GM19193 (cell line): ENCODE measurements around the gene PBX2.

ENCODE experiments used
- POLR2A ChIP-seq: IDR thresholded peaks from 4 replicates; pipeline ENCODE4 v1.6.1; 2011; ENCODE audit not compliant: insufficient read depth, insufficient read length; ENCODE audit errors: extremely low read depth

PBX2 gene

DNA sequence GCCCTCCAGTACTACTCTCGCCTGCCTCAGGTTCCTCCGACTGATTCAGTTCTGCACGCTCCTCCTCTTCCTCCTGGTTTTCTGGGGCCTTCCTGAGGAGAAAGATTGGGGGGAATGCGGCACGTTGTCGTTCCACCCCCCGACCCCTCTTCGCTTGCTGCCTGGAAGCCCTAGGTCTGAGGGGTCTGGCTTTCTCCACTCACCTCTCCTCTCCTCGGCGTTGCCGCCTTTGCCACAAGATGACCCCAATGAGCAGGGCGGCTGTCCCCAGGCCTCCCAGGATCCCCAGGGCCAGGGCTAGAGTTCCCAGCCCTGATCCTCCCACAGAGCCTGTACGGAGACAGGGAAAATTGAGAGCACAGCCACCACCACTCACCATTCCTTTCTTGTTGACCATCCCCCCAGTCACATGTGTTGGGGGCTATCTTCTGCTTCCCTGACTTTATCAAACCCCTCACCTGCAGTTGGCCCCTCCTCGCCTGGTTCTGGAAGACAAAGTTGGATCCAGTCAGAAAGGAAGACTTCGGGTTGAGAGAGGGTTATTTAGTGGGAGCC, 8.8 kb downstream of the PBX2 start:
- TF ChIP-seq POLR2A, result no peak

DNA sequence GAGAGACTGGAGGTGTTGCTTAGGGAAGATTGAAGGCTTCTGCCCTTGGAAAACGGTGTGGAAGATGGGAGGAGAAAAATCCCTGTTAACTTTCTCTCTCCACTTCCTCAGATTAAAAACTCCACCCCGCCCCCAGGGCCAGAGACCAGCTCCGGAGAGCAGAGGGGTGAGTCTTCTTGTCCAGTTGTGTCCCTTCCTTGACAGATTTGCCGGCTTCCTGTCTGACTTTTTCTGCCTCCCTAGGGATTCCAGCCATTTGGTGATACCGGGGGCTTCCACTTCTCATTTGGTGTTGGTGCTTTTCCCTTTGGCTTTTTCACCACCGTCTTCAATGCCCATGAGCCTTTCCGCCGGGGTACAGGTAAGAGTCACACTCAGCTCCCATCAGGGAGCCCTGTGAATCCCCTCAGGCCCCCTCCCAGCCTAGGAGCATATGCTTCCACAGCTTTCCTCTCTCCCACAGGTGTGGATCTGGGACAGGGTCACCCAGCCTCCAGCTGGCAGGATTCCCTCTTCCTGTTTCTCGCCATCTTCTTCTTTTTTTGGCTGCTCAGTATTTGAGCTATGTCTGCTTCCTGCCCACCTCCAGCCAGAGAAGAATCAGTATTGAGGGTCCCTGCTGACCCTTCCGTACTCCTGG, 10.1 kb downstream of the PBX2 start:
- TF ChIP-seq POLR2A, result no peak

DNA sequence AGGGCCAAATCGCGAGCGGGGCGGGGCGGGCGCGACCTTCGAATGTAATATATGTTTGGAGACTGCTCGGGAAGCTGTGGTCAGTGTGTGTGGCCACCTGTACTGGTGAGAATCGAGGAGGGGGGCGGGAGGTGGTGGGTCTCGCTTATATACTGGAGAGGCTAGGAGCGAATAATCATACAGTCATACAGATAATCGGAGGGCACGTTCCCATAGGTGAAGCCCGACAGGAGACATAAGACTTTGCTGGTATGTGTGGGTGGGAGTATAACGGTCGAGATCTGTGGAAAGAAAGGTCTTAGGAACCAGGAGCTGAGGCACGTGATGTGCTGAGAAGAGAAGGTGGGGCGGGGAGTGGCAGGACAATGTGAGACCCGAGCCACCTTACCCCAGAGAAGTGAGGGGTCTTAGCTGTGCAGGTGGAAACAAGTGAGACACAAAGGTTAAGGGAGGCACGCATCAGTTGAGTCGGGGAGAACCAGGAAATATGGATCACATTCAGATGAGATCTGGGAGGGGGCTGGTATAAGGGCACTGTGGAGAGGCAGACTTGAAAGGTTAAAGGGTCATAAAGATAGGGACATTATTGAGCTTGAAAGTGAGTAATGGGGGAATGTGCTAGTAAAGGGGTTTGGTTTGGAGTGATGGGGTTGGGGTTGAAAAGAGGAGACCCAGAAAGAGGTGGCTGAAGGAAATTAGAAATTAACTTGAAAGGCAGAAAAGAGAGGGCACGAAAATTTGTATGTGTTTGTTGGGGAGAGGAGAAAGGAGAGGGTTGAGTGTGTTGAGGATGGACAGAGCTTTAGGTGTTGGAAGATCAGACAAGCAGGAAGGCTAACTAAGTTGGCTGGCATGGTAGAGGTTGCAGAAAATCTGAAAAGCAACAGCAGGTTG, 11.2 kb downstream of the PBX2 start:
- peak; percentile 7 for TF ChIP-seq POLR2A

DNA sequence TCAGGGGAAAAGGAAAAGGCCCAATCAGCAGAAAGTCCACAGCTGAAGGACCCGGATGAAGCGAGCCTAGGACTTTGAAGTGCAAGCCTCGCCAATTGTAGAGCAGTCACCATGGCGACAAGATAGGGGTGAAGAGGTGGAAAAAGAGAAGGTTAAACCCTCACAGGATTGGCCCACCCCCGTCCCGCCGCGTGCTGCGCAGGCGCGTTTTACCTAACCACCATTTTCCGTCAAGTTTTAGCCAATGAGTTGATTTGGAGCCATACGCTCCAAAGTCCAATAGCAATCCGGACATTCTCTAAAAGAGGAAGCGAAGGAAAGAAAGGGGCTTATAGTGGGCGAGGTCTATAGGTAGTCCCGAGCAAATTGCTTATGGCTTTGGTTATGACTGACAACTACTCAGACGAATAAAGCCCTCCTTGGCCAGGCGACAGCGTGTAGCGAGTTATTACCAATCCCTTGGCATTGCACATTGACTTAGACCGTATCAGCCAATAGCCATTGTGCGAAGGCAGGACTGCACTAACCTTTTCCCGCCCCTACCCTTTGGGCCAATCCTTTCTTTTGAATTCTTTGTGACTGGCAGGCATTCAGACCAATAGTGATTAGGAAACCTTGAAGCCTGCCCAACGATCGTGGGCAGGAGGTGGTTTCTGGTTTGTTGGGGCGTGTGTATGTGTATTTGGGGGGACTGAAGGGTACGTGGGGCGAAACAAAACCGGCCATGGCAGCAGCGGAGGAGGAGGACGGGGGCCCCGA, 12.0 kb downstream of the PBX2 start, which contains the start of gene RNF5:
Gene RNF5, plus strand, starts transcription at position 618 of the 759 bp plus-strand sequence. Its CDS starts 107 bp downstream, at position 725.
- peak; percentile 22 for TF ChIP-seq POLR2A

DNA sequence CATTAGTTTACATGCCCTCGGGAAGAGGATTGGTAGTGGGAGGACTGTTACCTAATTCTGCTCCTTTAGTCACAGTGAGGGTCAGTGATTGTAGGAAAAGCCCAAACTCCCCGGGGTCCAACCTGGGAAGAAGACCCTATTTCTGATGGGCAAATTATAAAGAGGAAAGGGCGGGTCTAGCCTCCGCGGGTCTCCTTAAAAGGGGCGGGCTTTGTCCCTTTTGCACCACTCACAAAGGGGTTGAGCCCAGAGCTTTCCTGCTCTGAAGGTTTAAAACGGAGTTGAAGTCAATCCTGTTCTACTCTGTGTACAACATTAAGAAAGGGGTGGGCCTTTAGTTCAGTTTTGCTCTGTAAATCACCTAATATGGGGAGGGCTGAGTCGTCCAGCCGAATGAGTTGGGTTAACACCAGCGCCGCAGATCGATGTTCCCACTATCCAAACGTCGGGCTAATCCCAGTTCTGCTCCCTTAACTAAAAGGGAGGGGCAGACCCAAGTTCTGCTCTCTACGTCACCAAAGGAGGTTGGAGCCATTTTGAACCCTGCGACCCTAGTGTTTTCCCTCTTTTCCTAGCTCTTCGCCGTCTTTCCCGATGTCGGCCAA, 12.7 kb downstream of the PBX2 start:
- TF ChIP-seq POLR2A, result peak; percentile 47

DNA sequence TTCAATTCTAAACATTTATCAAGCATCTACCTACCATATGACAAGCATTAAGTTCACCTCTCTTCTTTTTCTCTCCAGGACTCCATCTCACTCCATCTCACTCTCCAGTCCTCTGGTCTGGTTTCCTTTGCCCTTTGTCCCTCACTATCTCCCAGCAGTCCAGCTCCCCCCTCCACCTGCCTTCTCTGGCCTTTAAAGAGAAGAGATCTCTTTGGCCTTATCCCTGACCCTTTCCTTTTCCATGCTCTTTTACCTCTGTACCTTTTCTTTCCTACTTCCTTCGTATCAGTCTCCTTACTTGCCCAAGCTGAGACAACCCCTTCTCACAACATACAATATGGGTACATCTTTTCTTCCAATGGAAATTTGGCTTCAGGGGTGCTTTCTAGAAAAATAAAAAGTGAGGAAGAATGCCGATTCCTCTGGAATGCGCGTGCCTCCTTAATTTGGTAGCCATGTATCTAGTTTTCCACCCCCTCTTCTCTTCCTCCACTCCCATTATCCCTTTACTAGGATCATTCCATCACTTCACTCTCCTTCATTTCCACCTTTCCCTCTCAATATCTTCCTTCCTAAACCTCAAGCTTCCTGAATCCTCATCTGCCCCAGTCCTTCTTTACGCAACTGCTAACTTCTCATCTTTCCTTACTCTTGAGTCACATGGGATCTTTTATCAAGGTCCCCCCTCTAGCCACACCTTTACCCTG, 13.4 kb downstream of the PBX2 start:
- TF ChIP-seq POLR2A, result no peak

DNA sequence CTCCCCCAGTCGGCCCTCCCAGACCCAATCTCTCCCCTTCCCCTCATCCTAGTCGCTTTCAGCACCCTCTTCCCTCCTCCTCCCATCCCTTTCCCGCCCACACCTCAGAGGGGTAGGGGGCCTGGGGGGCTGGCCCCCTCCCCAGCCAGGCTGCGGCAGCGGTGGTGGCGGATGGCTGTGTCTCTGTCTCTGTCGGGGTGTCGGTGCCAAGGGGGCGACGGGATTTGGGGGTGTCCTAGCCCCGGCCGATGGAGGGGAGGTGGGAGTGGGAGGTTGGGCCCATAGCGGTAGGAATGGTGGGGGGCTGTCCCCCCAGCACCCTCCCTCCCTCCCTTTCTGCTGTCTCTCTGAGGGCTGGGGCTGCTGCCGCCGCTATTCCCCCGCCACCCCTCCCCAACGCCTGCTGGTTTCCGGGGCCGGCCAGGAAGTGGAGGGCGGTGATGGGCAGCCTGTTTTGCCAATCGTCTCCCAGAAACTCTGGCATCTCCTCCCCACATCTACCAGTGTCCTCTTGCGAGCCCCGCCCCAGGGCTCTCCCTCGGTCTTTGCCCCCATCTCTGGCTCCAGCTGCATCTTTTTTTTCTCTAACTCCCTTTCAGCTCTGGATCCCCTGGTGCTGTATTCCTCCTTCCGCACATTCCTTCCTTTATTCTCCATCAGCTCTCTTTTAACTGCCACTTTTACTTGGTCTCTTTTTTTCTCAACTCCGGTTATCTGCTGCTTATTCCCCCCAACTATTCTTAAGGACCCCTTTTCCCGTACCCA, 14.1 kb downstream of the PBX2 start, which contains the start of gene AGPAT1:
Gene AGPAT1, minus strand, starts transcription at position 374 of the 765 bp plus-strand sequence. CDS start 4,588 bp downstream, outside the sequence.
- peak; percentile 71 for TF ChIP-seq POLR2A

DNA sequence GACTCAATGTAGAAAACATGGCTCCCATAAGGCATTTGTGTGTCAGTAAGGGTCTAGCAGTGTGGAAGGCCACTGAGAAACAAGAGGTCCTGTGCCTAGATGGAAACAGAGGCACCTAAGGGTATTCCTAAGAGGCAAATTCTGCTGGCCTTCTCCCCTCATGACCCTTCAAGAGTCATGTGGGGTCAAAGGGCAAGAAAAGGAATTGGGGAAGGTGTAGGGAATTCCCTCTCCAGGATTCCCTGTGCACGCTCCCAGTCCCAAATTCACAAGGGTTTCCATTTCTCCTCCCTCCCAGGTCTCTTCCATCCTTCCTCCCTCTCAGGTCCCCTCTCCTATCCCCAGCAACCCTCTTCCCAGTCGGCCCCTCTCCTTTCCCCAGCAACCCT, 14.7 kb downstream of the PBX2 start:
- no peak for TF ChIP-seq POLR2A

DNA sequence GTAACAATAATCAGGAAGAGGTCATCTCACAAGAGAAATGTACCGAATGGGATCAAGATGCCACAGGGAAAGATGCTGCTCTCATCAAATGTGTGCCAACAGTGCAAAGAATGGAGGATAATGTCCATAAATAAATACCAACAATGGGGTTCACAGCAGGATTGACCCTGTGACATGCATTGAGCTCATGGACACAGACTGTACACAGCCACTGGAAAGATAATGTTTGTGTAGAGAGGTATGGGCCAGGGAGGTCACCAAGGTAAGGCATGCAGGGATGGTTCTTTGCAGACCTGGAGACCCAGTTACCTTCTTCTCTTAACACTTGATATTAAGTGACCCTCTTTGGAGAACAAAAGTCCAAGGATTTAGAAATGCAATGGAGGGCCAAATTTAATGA, 15.6 kb downstream of the PBX2 start:
- TF ChIP-seq POLR2A, result no peak

DNA sequence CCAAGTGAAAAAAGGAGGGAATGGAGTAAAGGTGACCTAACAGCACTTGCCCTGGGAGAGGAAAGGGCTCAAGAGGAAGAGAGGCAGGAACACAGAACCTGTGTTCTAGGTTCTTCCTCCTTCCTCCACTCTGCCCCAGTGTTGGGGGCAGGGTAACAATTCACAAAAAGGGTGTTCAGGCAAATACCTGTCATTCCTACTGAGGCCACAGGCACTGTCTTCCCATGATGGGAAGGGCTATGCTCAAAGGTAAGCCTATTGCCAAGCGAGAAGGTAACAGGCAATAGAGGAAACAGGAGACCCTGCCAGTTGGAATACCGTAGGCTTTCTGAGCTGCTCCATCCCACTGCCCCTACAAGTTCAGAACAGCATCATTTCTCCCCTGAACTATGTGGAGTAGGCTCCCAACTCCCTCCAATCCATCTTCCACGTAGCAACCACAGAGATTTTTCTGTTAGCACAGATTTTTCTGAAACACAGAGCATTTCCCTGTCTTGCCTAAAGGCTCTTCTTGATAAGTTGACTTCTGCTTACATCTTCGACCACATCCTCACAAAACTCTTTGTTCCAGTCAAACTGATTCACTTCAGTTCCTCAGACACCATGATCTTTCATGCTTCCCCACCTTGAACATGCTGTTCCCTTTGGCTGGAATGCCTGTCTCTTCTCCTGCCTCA, 16.8 kb downstream of the PBX2 start:
- no peak for TF ChIP-seq POLR2A

DNA sequence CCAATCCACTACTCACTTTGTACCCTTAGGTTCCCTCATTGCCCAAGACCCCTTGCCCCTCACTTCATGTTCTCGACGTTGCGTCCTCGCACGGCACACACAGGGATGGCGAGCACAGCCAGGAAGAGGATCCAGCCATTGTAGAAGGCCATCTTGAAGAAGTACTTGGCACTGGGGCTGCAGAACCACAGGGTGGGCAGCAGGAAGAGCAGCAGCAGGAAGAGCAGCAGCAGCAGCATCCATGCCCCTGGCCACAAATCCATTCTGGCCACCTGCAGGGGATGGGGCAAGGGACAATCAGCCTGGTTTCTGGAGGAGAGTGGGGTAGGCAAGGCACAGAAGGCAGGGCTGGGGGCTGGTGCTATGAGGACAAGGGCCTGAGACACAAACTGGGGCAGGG, 18.8 kb downstream of the PBX2 start:
- TF ChIP-seq POLR2A, result no peak

DNA sequence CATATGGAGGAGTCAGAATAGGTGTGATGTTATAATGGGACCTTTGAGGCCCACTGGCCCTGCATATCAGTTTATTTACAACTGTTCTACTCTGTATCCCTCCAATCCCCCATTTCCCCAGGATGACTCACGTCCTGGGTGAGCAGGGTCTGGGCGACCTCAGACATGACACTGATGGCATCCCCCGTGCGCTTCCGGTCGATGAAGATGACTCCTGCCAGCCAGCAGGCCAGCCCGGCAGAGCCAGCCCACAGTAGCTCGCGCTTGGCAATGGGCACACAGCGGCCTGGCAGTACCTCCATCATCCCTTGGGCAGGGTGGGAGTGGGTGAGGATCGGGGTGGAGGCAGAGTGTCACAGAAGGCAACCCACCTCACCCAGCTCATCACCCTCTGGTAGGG, 19.7 kb downstream of the PBX2 start:
- TF ChIP-seq POLR2A, result no peak
